Smooth muscle cell (in vitro differentiated cells): ENCODE results near the gene MTHFD1L. TPM values are rescaled to one million over a fixed set of nuclear protein-coding genes. Genes with fewer than 3 reads are reported as not detected.

Source experiments
- DNase-seq: peaks from one replicate; lab custom pipeline; 2025; ENCODE audit not compliant: unreplicated experiment; lab: John Stamatoyannopoulos, UW
- H2AFZ ChIP-seq: fragments of 200-600 bp; sonication (generic); 2 replicates; pipeline ENCODE4 v1.6.0; 2016; ENCODE audit warnings: antibody characterized with exemption, low read depth, mild to moderate bottlenecking
- H3F3A ChIP-seq: fragments of 200-600 bp; sonication (generic); 2 replicates; pipeline ENCODE4 v1.6.0; 2017; ENCODE audit warnings: antibody characterized with exemption, low read depth
- H3K27ac ChIP-seq: fragments of 200-600 bp; sonication (generic); 2 replicates; pipeline ENCODE4 v1.5.1; 2016; ENCODE audit warnings: low read depth, mild to moderate bottlenecking
- H3K27me3 ChIP-seq: fragments of 200-600 bp; sonication (generic); 2 replicates; pipeline ENCODE4 v1.6.1; 2016; ENCODE audit warnings: low read depth, mild to moderate bottlenecking
- H3K36me3 ChIP-seq: fragments of 200-600 bp; sonication (generic); 2 replicates; pipeline ENCODE4 v1.5.1; 2016; ENCODE audit warnings: low read depth
- H3K4me1 ChIP-seq: fragments of 200-600 bp; sonication (generic); 2 replicates; pipeline ENCODE4 v1.5.1; 2016; ENCODE audit warnings: low read depth
- H3K4me2 ChIP-seq: fragments of 200-600 bp; sonication (generic); 2 replicates; pipeline ENCODE4 v1.6.0; 2016; ENCODE audit warnings: mild to moderate bottlenecking
- H3K4me3 ChIP-seq: fragments of 200-600 bp; sonication (generic); 2 replicates; pipeline ENCODE4 v1.5.1; 2016; ENCODE audit warnings: mild to moderate bottlenecking
- H3K79me2 ChIP-seq: fragments of 200-600 bp; sonication (generic); 2 replicates; pipeline ENCODE4 v1.6.0; 2016; ENCODE audit warnings: low read depth, mild to moderate bottlenecking
- H3K9ac ChIP-seq: fragments of 200-600 bp; sonication (generic); 2 replicates; pipeline ENCODE4 v1.6.0; 2016; ENCODE audit warnings: low read depth
- H3K9me3 ChIP-seq: fragments of 200-600 bp; sonication (generic); replicated peaks from 2 replicates; pipeline ENCODE4 v1.5.1; 2016; ENCODE audit warnings: low read depth
- H4K20me1 ChIP-seq: fragments of 200-600 bp; sonication (generic); 2 replicates; pipeline ENCODE4 v1.6.0; 2016; ENCODE audit warnings: low read depth
- WGBS: methylation state at CpG from one replicate; pipeline ENCODE4 v1.1.7; 2016; ENCODE audit warnings: low lambda C conversion rate; 5-methylcytosine and 5-hydroxymethylcytosine counted together
- polyA plus RNA-seq: library from polyadenylated mRNA; unstranded; fragments of >200 nt; fragmentation: Nextera tagmentation; extraction: Ambion mirVana; gene quantifications from 2 replicates; pipeline ENCODE4 v1.2.1, GENCODE V29; 2016
- total RNA-seq: library from RNA; depleted of rRNA; stranded (reverse); fragments of >200 nt; gene quantifications from 2 replicates; pipeline ENCODE4 v1.2.3, GENCODE V29; 2014
- TF ChIP-seq, protein P1 (sequence below): fragments of 200-600 bp; sonication (generic); IDR thresholded peaks from 2 replicates; pipeline ENCODE4 v1.5.1; 2017; ENCODE audit warnings: borderline replicate concordance, mild to moderate bottlenecking, antibody characterized with exemption; ENCODE audit not compliant: insufficient read depth, poor library complexity, severe bottlenecking

Gene MTHFD1L
- total and polyA plus RNA-seq, 2 experiments from 2014 or later, result 35.9 to 46.2 TPM

DNA sequence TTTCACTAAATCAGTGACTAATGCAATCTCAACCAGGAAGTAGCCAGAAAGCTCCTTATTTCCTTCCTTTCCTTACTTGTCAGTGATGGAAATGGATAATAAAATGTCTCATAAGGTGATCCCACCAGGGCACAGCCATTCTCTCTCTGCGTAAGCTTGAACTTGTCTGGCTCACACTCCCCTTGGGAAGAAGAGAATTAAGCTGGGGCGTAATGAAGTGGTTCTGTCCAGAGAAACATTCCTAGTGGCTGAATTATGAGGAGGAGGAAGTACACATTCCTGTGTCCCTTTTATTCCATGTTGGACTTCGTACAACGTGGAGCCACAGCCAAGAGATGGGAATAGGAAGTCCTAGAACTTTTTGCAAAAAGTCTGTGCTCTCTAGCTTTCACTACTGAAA lies 93.7 kb downstream of the MTHFD1L start:
- H3K36me3 ChIP-seq, result peaks cover 3% of the 10 kb centered on the region
- H3K79me2 ChIP-seq, result no peaks in the 10 kb centered on the region
- TF ChIP-seq, protein P1, sequence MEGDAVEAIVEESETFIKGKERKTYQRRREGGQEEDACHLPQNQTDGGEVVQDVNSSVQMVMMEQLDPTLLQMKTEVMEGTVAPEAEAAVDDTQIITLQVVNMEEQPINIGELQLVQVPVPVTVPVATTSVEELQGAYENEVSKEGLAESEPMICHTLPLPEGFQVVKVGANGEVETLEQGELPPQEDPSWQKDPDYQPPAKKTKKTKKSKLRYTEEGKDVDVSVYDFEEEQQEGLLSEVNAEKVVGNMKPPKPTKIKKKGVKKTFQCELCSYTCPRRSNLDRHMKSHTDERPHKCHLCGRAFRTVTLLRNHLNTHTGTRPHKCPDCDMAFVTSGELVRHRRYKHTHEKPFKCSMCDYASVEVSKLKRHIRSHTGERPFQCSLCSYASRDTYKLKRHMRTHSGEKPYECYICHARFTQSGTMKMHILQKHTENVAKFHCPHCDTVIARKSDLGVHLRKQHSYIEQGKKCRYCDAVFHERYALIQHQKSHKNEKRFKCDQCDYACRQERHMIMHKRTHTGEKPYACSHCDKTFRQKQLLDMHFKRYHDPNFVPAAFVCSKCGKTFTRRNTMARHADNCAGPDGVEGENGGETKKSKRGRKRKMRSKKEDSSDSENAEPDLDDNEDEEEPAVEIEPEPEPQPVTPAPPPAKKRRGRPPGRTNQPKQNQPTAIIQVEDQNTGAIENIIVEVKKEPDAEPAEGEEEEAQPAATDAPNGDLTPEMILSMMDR, result no peak
- no peak overlapping the region for H3K4me3 ChIP-seq
- H2AFZ ChIP-seq, result no peak overlapping the region
- H3K4me1 ChIP-seq, result no peaks in the 10 kb centered on the region
- H3K27ac ChIP-seq, result no peak overlapping the region
- DNase-seq, result no peak
- H3K27me3 ChIP-seq, result no peaks in the 10 kb centered on the region
- no peaks in the 10 kb centered on the region for H3F3A ChIP-seq
- H3K4me2 ChIP-seq, result no peak overlapping the region
- H4K20me1 ChIP-seq, result no peaks in the 10 kb centered on the region
- no peak overlapping the region for H3K9ac ChIP-seq
- H3K9me3 ChIP-seq, result no peaks in the 10 kb centered on the region
- 76% methylated on average over 4 of the region's 4 CpGs for WGBS

- Histone ChIP-seq H3K79me2 (no peaks in the 10 kb centered on the region), H3K27me3 (no peaks in the 10 kb centered on the region), H3F3A (no peaks in the 10 kb centered on the region), H3K4me2 (no peak overlapping the region), H3K36me3 (peaks cover 11% of the 10 kb centered on the region), H3K9ac (no peak overlapping the region), H3K27ac (no peak overlapping the region), H2AFZ (no peak overlapping the region), H3K4me3 (no peak overlapping the region), H3K4me1 (no peaks in the 10 kb centered on the region), H3K9me3 (no peaks in the 10 kb centered on the region), H4K20me1 (no peaks in the 10 kb centered on the region)
- DNase-seq, result no peak
- WGBS, result 97% methylated on average over 2 of the region's 2 CpGs
- TF ChIP-seq, protein P1, result no peak
Observed at GRCh38 chr6:150962436-150962835, 96.9 kb downstream of the MTHFD1L start.

DNA sequence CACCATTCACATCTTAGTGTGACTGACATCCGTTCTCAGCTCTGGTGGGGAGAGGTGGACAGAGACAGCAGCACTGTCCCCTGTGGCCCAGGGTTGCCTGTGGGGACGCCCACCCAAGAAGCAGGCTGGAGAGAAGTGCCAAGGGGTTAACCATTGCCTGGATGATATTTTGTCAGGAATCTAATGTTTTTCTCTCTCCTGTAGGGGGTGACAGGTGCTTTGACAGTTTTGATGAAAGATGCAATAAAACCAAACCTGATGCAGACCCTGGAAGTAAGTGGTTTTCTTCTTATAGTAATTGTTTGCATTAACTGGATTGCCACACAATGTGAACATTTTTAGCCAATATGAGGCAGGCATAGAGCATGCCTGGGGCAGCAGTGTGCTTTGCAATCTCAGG lies 99.3 kb downstream of the MTHFD1L start:
- no peak overlapping the region for H3K27ac ChIP-seq

GRCh38 chr6:150966786-150967185 lies 101.3 kb downstream of the MTHFD1L start:
- H3K4me2 ChIP-seq, result no peak overlapping the region
- H3K4me3 ChIP-seq, result no peak overlapping the region
- H3F3A ChIP-seq, result no peaks in the 10 kb centered on the region
- no peak overlapping the region for H2AFZ ChIP-seq
- DNase-seq, result no peak
- no peaks in the 10 kb centered on the region for H3K79me2 ChIP-seq
- H3K9ac ChIP-seq, result no peak overlapping the region
- H3K27me3 ChIP-seq, result no peaks in the 10 kb centered on the region
- TF ChIP-seq, protein P1, result no peak
- H3K4me1 ChIP-seq, result no peaks in the 10 kb centered on the region
- no peak overlapping the region for H3K27ac ChIP-seq
- no peaks in the 10 kb centered on the region for H4K20me1 ChIP-seq
- no peaks in the 10 kb centered on the region for H3K9me3 ChIP-seq
- peaks cover 7% of the 10 kb centered on the region for H3K36me3 ChIP-seq
- 94% methylated on average over 6 of the region's 6 CpGs for WGBS

More for the DNA sequence above, 99.3 kb downstream of the MTHFD1L start:
- H3K36me3 ChIP-seq, result peaks cover 7% of the 10 kb centered on the region
- H3K79me2 ChIP-seq, result no peaks in the 10 kb centered on the region
- H3K4me1 ChIP-seq, result no peaks in the 10 kb centered on the region
- H3F3A ChIP-seq, result no peaks in the 10 kb centered on the region
- no peak overlapping the region for H3K4me2 ChIP-seq
- DNase-seq, result no peak
- H2AFZ ChIP-seq, result no peak overlapping the region
- H3K9ac ChIP-seq, result no peak overlapping the region
- no peaks in the 10 kb centered on the region for H3K9me3 ChIP-seq
- no peaks in the 10 kb centered on the region for H3K27me3 ChIP-seq
- H4K20me1 ChIP-seq, result no peaks in the 10 kb centered on the region
- 98% methylated on average over 2 of the region's 2 CpGs for WGBS
- TF ChIP-seq, protein P1, result no peak
- H3K4me3 ChIP-seq, result no peak overlapping the region
